Naive thymus-derived CD8-positive, alpha-beta T cell (primary cell): Measurements from ENCODE around the gene FDXR. TPM values are rescaled to one million over a fixed set of nuclear protein-coding genes. Genes with fewer than 3 reads are reported as not detected.

ENCODE experiments used
- ATAC-seq, 2 donors: fragments of 150-1000 bp; cut with Tn5 transposase in 1 of 2; sonication (Bioruptor Pico), chemical (Tn5 transposase) in 1 of 2; 1 replicate in 1 of 2; 2 replicates in 1 of 2; pipeline ENCODE4 v1.10.0; 2021; ENCODE audit warnings: mild to moderate bottlenecking in 2 of 2, moderate library complexity in 2 of 2
- POLR2A ChIA-PET: fragments of 350-600 bp; sonication (Branson Sonifier 250); formaldehyde crosslinking; loops from one replicate; lab custom pipeline; 2021; ENCODE audit warnings: antibody characterized with exemption; lab: Charles Lee
- DNase-seq, 10 donors: peaks; one replicate each; pipeline versions ENCODE4 v3.0.0 to v3.0.0-alpha.2; 2020 to 2022
- H3K27ac Mint-ChIP-seq, 10 donors: one replicate each; pipeline ENCODE4 v1.8.0; 2020 to 2022; ENCODE audit warnings: mild to moderate bottlenecking in 10 of 10, mixed read lengths in 10 of 10, moderate library complexity in 4 of 10, inconsistent platforms in 1 of 10
- H3K27me3 Mint-ChIP-seq, 5 donors: one replicate each; pipeline ENCODE4 v1.8.0; 2021 to 2022; ENCODE audit warnings: mixed read lengths in 5 of 5
- H3K36me3 Mint-ChIP-seq, 3 donors: one replicate each; pipeline ENCODE4 v1.8.0; 2020 to 2022; ENCODE audit warnings: mixed read lengths in 3 of 3, mild to moderate bottlenecking in 2 of 3, inconsistent platforms in 1 of 3
- H3K4me1 Mint-ChIP-seq, 4 donors: one replicate each; pipeline ENCODE4 v1.8.0; 2021 to 2022; ENCODE audit warnings: mixed read lengths in 4 of 4
- H3K4me3 Mint-ChIP-seq, 10 donors: one replicate each; pipeline ENCODE4 v1.8.0; 2020 to 2022; ENCODE audit warnings: mild to moderate bottlenecking in 10 of 10, mixed read lengths in 10 of 10, moderate library complexity in 6 of 10, inconsistent platforms in 1 of 10
- H3K9me3 Mint-ChIP-seq, 9 donors: one replicate each; pipeline ENCODE4 v1.8.0; 2020 to 2022; ENCODE audit warnings: mixed read lengths in 9 of 9, mild to moderate bottlenecking in 3 of 9, inconsistent platforms in 1 of 9, moderate library complexity in 1 of 9
- polyA plus RNA-seq, 3 donors: library from polyadenylated mRNA; unstranded; fragments of 300-500 nt; fragmentation: Illumina TruSeq; gene quantifications; one replicate each; pipeline ENCODE4 v1.2.3, GENCODE V29; 2021
- total RNA-seq, 8 experiments: library from RNA in 2 of 8; stranded (reverse) in 2 of 8; gene quantifications; one replicate each; pipeline ENCODE4 v1.2.3 and lab custom pipeline; 2021 to 2026

Gene FDXR
- total and polyA plus RNA-seq, 5 experiments from 2014 or later = 3.9 to 12.7 (median 7.2) TPM

- Mint-ChIP-seq H3K4me1 (peaks cover 6 to 10% (median 8%) of the 10 kb centered on the region in 4 donors), H3K4me3 (peak overlapping the region in 1 of 10 donors; percentile 4), H3K9me3 (no peaks in the 10 kb centered on the region), H3K36me3 (peaks cover 0 to under 1% (median 0%) of the 10 kb centered on the region in 3 donors), H3K27me3 (peaks cover 20 to 56% (median 44%) of the 10 kb centered on the region in 5 donors), H3K27ac (no peak overlapping the region)
- DNase-seq (no peak), ATAC-seq (no peak)
- POLR2A ChIA-PET = interaction anchor here (0.9 to 1.3 kb wide), 3 partner anchors 9 to 438 kb away, joined by 3 to 5 read pairs (median 4); partner anchors contain the start of genes FDXR and SLC25A19
Observed at GRCh38 chr17:74851612-74852236, 21.1 kb downstream of the FDXR start.

GRCh38 chr17:74850914-74851313 is 21.9 kb downstream of the FDXR start:
- Mint-ChIP-seq H3K27ac (no peak overlapping the region), H3K4me3 (peak overlapping the region in 6 of 10 donors; percentile 0 to 74 (median 40)), H3K4me1 (peaks cover 6 to 10% (median 8%) of the 10 kb centered on the region in 4 donors), H3K27me3 (peaks cover 17 to 47% (median 36%) of the 10 kb centered on the region in 5 donors), H3K9me3 (no peaks in the 10 kb centered on the region), H3K36me3 (peaks cover 0 to 3% (median 0%) of the 10 kb centered on the region in 3 donors)
- DNase-seq (no peak), ATAC-seq (no peak)
- POLR2A ChIA-PET = no interaction called here

- POLR2A ChIA-PET = no interaction called here
- DNase-seq (no peak), ATAC-seq (no peak)
- Mint-ChIP-seq H3K4me1 (peaks cover 6 to 10% (median 8%) of the 10 kb centered on the region in 4 donors), H3K27me3 (peaks cover 13 to 41% (median 34%) of the 10 kb centered on the region in 5 donors), H3K9me3 (no peaks in the 10 kb centered on the region), H3K36me3 (peaks cover 0 to 5% (median 0%) of the 10 kb centered on the region in 3 donors), H3K4me3 (no peak overlapping the region), H3K27ac (no peak overlapping the region)
Observed at GRCh38 chr17:74850310-74850709, 22.5 kb downstream of the FDXR start.

GRCh38 chr17:74848656-74849399 is 24.0 kb downstream of the FDXR start:
- POLR2A ChIA-PET = interaction anchor here (0.6 kb wide), 1 partner anchor 586 kb away, joined by 5 read pairs; no protein-coding TSS in a partner anchor
- H3K4me1 Mint-ChIP-seq = peaks cover 6 to 10% (median 8%) of the 10 kb centered on the region in 4 donors
- H3K9me3 Mint-ChIP-seq = no peaks in the 10 kb centered on the region

GRCh38 chr17:74846621-74847020 is 26.2 kb downstream of the FDXR start:
- peaks cover 3 to 8% (median 6%) of the 10 kb centered on the region in 4 donors for H3K4me1 Mint-ChIP-seq
- H3K36me3 Mint-ChIP-seq = peaks cover 0 to 13% (median 3%) of the 10 kb centered on the region in 3 donors
- POLR2A ChIA-PET = no interaction called here
- DNase-seq (no peak), ATAC-seq (no peak)
- peaks cover 10 to 32% (median 15%) of the 10 kb centered on the region in 5 donors for H3K27me3 Mint-ChIP-seq
- H3K9me3 Mint-ChIP-seq = no peaks in the 10 kb centered on the region
- H3K27ac Mint-ChIP-seq = no peak overlapping the region
- no peak overlapping the region for H3K4me3 Mint-ChIP-seq

More at GRCh38 chr17:74848656-74849399, 24.0 kb downstream of the FDXR start:
- Mint-ChIP-seq H3K36me3 (peaks cover 0 to 11% (median 3%) of the 10 kb centered on the region in 3 donors), H3K4me3 (no peak overlapping the region), H3K27me3 (peaks cover 6 to 33% (median 22%) of the 10 kb centered on the region in 5 donors), H3K27ac (peak overlapping the region in 1 of 10 donors; percentile 40)
- DNase-seq (no peak), ATAC-seq (no peak)

GRCh38 chr17:74843352-74843627 is 29.5 kb downstream of the FDXR start:
- peaks cover 0 to 25% (median 3%) of the 10 kb centered on the region in 3 donors for H3K36me3 Mint-ChIP-seq
- POLR2A ChIA-PET = interaction anchor here (0.8 to 1.6 kb wide), 2 partner anchors 8 to 9 kb away, joined by 3 to 4 read pairs; no protein-coding TSS in a partner anchor
- no peak overlapping the region for H3K27ac Mint-ChIP-seq
- H3K4me1 Mint-ChIP-seq = peaks cover 12 to 22% (median 18%) of the 10 kb centered on the region in 4 donors
- no peaks in the 10 kb centered on the region for H3K9me3 Mint-ChIP-seq
- DNase-seq (no peak), ATAC-seq (no peak)
- H3K4me3 Mint-ChIP-seq = peak overlapping the region in 1 of 10 donors; percentile 43
- H3K27me3 Mint-ChIP-seq = peaks cover 5 to 21% (median 11%) of the 10 kb centered on the region in 5 donors

- Mint-ChIP-seq H3K9me3 (no peaks in the 10 kb centered on the region), H3K36me3 (peaks cover 0 to 29% (median 6%) of the 10 kb centered on the region in 3 donors), H3K27me3 (peaks cover 5 to 21% (median 11%) of the 10 kb centered on the region in 5 donors), H3K4me3 (peak overlapping the region in 1 of 10 donors; percentile 54), H3K27ac (no peak overlapping the region), H3K4me1 (peaks cover 12 to 22% (median 18%) of the 10 kb centered on the region in 4 donors)
- no peak for DNase-seq
- POLR2A ChIA-PET = interaction anchor here (0.8 to 1.6 kb wide), 2 partner anchors 8 to 10 kb away, joined by 3 to 4 read pairs; no protein-coding TSS in a partner anchor
- peak; percentile 35 to 70 for ATAC-seq
Observed at GRCh38 chr17:74842599-74843351, 30.0 kb downstream of the FDXR start.

- Mint-ChIP-seq H3K4me3 (peak overlapping the region in 6 of 10 donors; percentile 9 to 54 (median 28)), H3K4me1 (peaks cover 12 to 22% (median 18%) of the 10 kb centered on the region in 4 donors)
- POLR2A ChIA-PET = interaction anchor here (1.6 kb wide), 1 partner anchor 10 kb away, joined by 4 read pairs; no protein-coding TSS in a partner anchor
Observed at GRCh38 chr17:74842146-74842598, 30.6 kb downstream of the FDXR start.

GRCh38 chr17:74840989-74841666 is 31.7 kb downstream of the FDXR start:
- Mint-ChIP-seq H3K27me3 (peaks cover 5 to 21% (median 11%) of the 10 kb centered on the region in 5 donors), H3K36me3 (peaks cover 0 to 39% (median 18%) of the 10 kb centered on the region in 3 donors), H3K9me3 (no peaks in the 10 kb centered on the region), H3K4me3 (peak overlapping the region in 6 of 10 donors; percentile 9 to 63 (median 24)), H3K27ac (peak overlapping the region in 3 of 10 donors; percentile 39 to 55 (median 48)), H3K4me1 (peaks cover 12 to 22% (median 18%) of the 10 kb centered on the region in 4 donors)
- no peak for DNase-seq
- POLR2A ChIA-PET = no interaction called here
- ATAC-seq = no peak

More at GRCh38 chr17:74842146-74842598, 30.6 kb downstream of the FDXR start:
- H3K27me3 Mint-ChIP-seq = peaks cover 5 to 21% (median 11%) of the 10 kb centered on the region in 5 donors
- DNase-seq (no peak), ATAC-seq (no peak)
- H3K27ac Mint-ChIP-seq = peak overlapping the region in 2 of 10 donors; percentile 9 to 60
- no peaks in the 10 kb centered on the region for H3K9me3 Mint-ChIP-seq
- H3K36me3 Mint-ChIP-seq = peaks cover 0 to 31% (median 8%) of the 10 kb centered on the region in 3 donors

- POLR2A ChIA-PET = no interaction called here
Observed at GRCh38 chr17:74839990-74840852, 32.6 kb downstream of the FDXR start.

More at GRCh38 chr17:74839990-74840852, 32.6 kb downstream of the FDXR start:
- Mint-ChIP-seq H3K27ac (peak overlapping the region in 2 of 10 donors; percentile 27 to 33), H3K36me3 (peaks cover 0 to 45% (median 23%) of the 10 kb centered on the region in 3 donors), H3K9me3 (no peaks in the 10 kb centered on the region), H3K4me3 (peak overlapping the region in 2 of 10 donors; percentile 14 to 54), H3K4me1 (peaks cover 12 to 24% (median 18%) of the 10 kb centered on the region in 4 donors), H3K27me3 (peaks cover 5 to 21% (median 9%) of the 10 kb centered on the region in 5 donors)
- DNase-seq (no peak), ATAC-seq (no peak)
